Heart left ventricle (tissue), 16 donors: ENCODE results near the gene JAG1. TPM values are rescaled to one million over a fixed set of nuclear protein-coding genes. Genes with fewer than 3 reads are reported as not detected.
A peak's percentile ranks its signal among the peaks of the same experiment; 100 is the strongest.

ENCODE experiments used
- ATAC-seq, 4 donors: fragments of 200-7000 bp; cut with Tn5 transposase; one replicate each; pipeline ENCODE4 v1.9.1; 2020 to 2022; ENCODE audit warnings: moderate library complexity in 4 of 4, mild to moderate bottlenecking in 3 of 4, moderate number of reproducible peaks in 1 of 4
- DNase-seq, 5 donors: peaks; one replicate each; pipeline ENCODE4 v3.0.0-alpha.2; 2020
- H3K27ac ChIP-seq, 12 donors: fragments of 200-600 bp; sonication (generic) in 4 of 12; one replicate each; pipeline versions ENCODE4 v1.5.0 to v1.8.0; 2016 to 2022; ENCODE audit warnings: mild to moderate bottlenecking in 2 of 12
- H3K27me3 ChIP-seq, 9 donors: fragments of 200-600 bp; sonication (generic) in 2 of 9; one replicate each; pipeline versions ENCODE4 v1.5.1 to v1.8.0; 2016 to 2022; ENCODE audit warnings: mild to moderate bottlenecking in 3 of 9
- H3K36me3 ChIP-seq, 9 donors: fragments of 200-600 bp; sonication (generic) in 2 of 9; one replicate each; pipeline versions ENCODE4 v1.5.0 to v1.8.0; 2018 to 2022; ENCODE audit warnings: mild to moderate bottlenecking in 2 of 9
- H3K4me1 ChIP-seq, 12 donors: fragments of 200-600 bp; sonication (generic) in 4 of 12; one replicate each; pipeline versions ENCODE4 v1.5.0 to v1.8.0; 2016 to 2022; ENCODE audit warnings: mild to moderate bottlenecking in 3 of 12
- H3K4me3 ChIP-seq, 12 donors: fragments of 200-600 bp; sonication (generic) in 4 of 12; one replicate each; pipeline versions ENCODE4 v1.5.0 to v1.8.0; 2017 to 2022; ENCODE audit warnings: mild to moderate bottlenecking in 9 of 12, moderate library complexity in 4 of 12
- H3K9me3 ChIP-seq, 12 donors: fragments of 200-600 bp; sonication (generic) in 4 of 12; one replicate each; pipeline versions ENCODE4 v1.5.0 to v1.8.0; 2016 to 2022; ENCODE audit warnings: mild to moderate bottlenecking in 1 of 12
- CTCF ChIP-seq, 12 donors: fragments of 200-600 bp; sonication (generic) in 4 of 12; IDR thresholded peaks; one replicate each; pipeline versions ENCODE4 v1.5.0 to v1.8.0; 2018 to 2022; ENCODE audit warnings: antibody characterized with exemption in 12 of 12, mild to moderate bottlenecking in 5 of 12
- POLR2A ChIP-seq, 2 donors: fragments of 450-650 bp; IDR thresholded peaks; one replicate each; pipeline ENCODE4 v1.6.1; 2017; ENCODE audit warnings: antibody characterized with exemption in 2 of 2, mild to moderate bottlenecking in 2 of 2, moderate library complexity in 2 of 2
- WGBS, 4 donors: extraction: QIAGEN DNeasy Blood & Tissue Kit in 2 of 4; methylation state at CpG; one replicate each; pipeline versions ENCODE4 v1.1.5 to v1.1.7; 2013 to 2018; 5-methylcytosine and 5-hydroxymethylcytosine counted together
- intact Hi-C, 10 donors: fragments of 100-400 bp; cut with DNase I; formaldehyde crosslinking; loops; one replicate each; pipeline versions ENCODE4 v1.11.1 to v1.14.2; 2022
- long read RNA-seq, 3 donors: library from polyadenylated mRNA; unstranded; transcript quantifications; one replicate each; pipeline ENCODE4 v2.0.0, GENCODE V29; 2020 to 2021
- polyA plus RNA-seq, 2 donors: library from polyadenylated mRNA; stranded (reverse); fragments of 200-250 nt; gene quantifications; one replicate each; pipeline ENCODE4 v1.2.3, GENCODE V29; 2013
- total RNA-seq, 9 donors: library from RNA; depleted of rRNA in 2 of 9; stranded (reverse); fragments of >200 nt in 2 of 9; fragmentation: NEBNext Ultra II Directional in 3 of 9; extraction: Animal tissue kit (Norgen Biotek cat#: 25700) in 3 of 9; gene quantifications; one replicate each; pipeline versions ENCODE4 v1.1.0 to v1.2.4, GENCODE V29; 2016 to 2023
- donor health status: ischemic (EF 13 %, LVEDD 7.1; RV severe dilation, severe dysfunction).
- donor health status: healthy with polysubstance abuse.
- donor health status: DM: no; HTN: yes; CAD: no.
- donor health status: DM: no; HTN: no; CAD: no.
- donor health status: ischemic (EF 25% LVEDD 6.9; RV normal size, moderate dysfunction).
- donor health status: ischemic (EF 25% LVEDD 5.7; RV mildly dilated, moderate dysfunction).
- donor health status: healthy.
- donor health status: DM: yes; HTN: yes; CAD: no.
- donor health status: ischemic (EF 35%, LVEDD 5.7; RV mildly dilated, moderate dysfunction).
- donor health status: nonischemic (EF 11% LVEDD 7.7; RV severe dilation, severe dysfunction).
- donor health status: DM: yes; HTN: yes; CAD: no.
- donor health status: PGD.
- donor health status: ischemic (EF 29% LVEDD 5.4; RV normal size, mild dysfunction).
- donor health status: nonischemic (EF 23%, LVEDD 6.1; RV moderate dilation, normal function).

Gene JAG1
- total RNA-seq: 10 to 100 TPM; 20.9 to 42.6 (median 29.6) TPM
- polyA plus RNA-seq: 10 to 100 TPM; 12.5 to 12.7 TPM
- long read RNA-seq, donor 1, full-length matches to known transcripts: 1 of 60 reads
- long read RNA-seq, donor 1, partial matches to known transcripts: 55 of 60 reads
- long read RNA-seq, donor 1, other reads (novel, unspliced or antisense): 4 of 60 reads
- long read RNA-seq, donor 2, partial matches to known transcripts: 118 of 124 reads
- long read RNA-seq, donor 2, other reads (novel, unspliced or antisense): 6 of 124 reads
- long read RNA-seq, donor 3, partial matches to known transcripts: 41 of 45 reads
- long read RNA-seq, donor 3, other reads (novel, unspliced or antisense): 4 of 45 reads

GRCh38 chr20:10673842-10674683 lies at the start of gene JAG1:
JAG1 (minus strand) TSS chr20:10673999; CDS start chr20:10673530, 469 bp downstream.
- H3K27me3 ChIP-seq: no peaks in the 10 kb centered on the region
- WGBS, 4 donors: 0 to 1% (median 0%) methylated on average over 28 to 84 of the region's 84 CpGs
- TF ChIP-seq CTCF (IDR thresholded peaks at IDR 0.05): no peak
- peak; percentile 28 to 97 for TF ChIP-seq POLR2A (IDR thresholded peaks at IDR 0.05)
- H3K4me3 ChIP-seq: peak within 1 kb of the TSS; percentile 73 to 98 (median 91)
- intact Hi-C loops: loop anchor here (1.0 to 10.0 kb wide), 31 partner anchors 21 to 871 kb away; no protein-coding TSS in a partner anchor
- peaks cover 0 to 28% (median 13%) of the 10 kb centered on the region in 12 donors for H3K4me1 ChIP-seq
- DNase-seq (peak; percentile 94 to 98 (median 96)), ATAC-seq (peak; percentile 88 to 90 (median 89))
- H3K36me3 ChIP-seq: peaks cover 0 to 14% (median 2%) of the 10 kb centered on the region in 9 donors
- H3K9me3 ChIP-seq: no peaks in the 10 kb centered on the region
- peak within 1 kb of the TSS; percentile 91 to 99 (median 98) for H3K27ac ChIP-seq

DNA sequence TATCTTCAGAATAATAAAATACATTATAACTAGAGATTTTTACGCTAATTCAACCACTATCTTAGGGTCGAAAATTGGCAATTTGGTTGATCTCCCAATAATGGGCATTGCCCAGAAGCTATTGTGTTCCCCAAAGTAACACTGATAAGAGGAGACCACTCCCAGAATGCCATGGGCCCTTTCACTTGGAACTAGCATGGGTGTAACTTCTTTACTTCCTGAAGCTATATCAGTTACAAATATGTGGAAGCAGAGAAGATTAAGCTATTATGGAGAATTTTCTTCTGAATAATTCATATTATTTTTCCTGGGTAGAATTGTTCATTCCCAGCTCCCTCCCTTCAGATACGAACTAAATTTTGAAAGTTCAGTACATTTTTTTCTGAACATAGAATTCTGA lies 48.2 kb upstream of the JAG1 start:
- no peaks in the 10 kb centered on the region for H3K36me3 ChIP-seq
- no peak for DNase-seq
- no peak overlapping the region for H3K4me3 ChIP-seq
- H3K27ac ChIP-seq: peak overlapping the region in 1 of 12 donors; percentile 25
- H3K27me3 ChIP-seq: no peaks in the 10 kb centered on the region
- no peak for ATAC-seq
- H3K9me3 ChIP-seq: no peaks in the 10 kb centered on the region
- H3K4me1 ChIP-seq: peaks cover 0 to 36% (median 12%) of the 10 kb centered on the region in 12 donors
- TF ChIP-seq CTCF (IDR thresholded peaks at IDR 0.05) (no peak), POLR2A (IDR thresholded peaks at IDR 0.05) (no peak)
- WGBS, 4 donors: 79 to 86% (median 83%) methylated on average over 3 of the region's 3 CpGs
- intact Hi-C loops: no loop called here

- no peak overlapping the region for H3K4me3 ChIP-seq
- no peak for DNase-seq
- peak in 1 of 4 donors; percentile 53 for ATAC-seq
Measured at GRCh38 chr20:10721137-10721896, 47.5 kb upstream of the JAG1 start.

More at GRCh38 chr20:10721137-10721896, 47.5 kb upstream of the JAG1 start:
- no peaks in the 10 kb centered on the region for H3K36me3 ChIP-seq
- intact Hi-C loops: no loop called here
- H3K27ac ChIP-seq: peak overlapping the region in 9 of 12 donors; percentile 11 to 58 (median 38)
- peaks cover 0 to 42% (median 16%) of the 10 kb centered on the region in 12 donors for H3K4me1 ChIP-seq
- TF ChIP-seq POLR2A (IDR thresholded peaks at IDR 0.05) (no peak), CTCF (IDR thresholded peaks at IDR 0.05) (no peak)
- WGBS, 4 donors: 67 to 84% (median 76%) methylated on average over 9 of the region's 9 CpGs
- no peaks in the 10 kb centered on the region for H3K9me3 ChIP-seq
- H3K27me3 ChIP-seq: no peaks in the 10 kb centered on the region
